Neural cell (in vitro differentiated cells): ENCODE results near the gene WDR93. TPM values are rescaled to one million over a fixed set of nuclear protein-coding genes. Genes with fewer than 3 reads are reported as not detected.

Experiments used
- H2AFZ ChIP-seq: fragments of 200-600, 300-800 bp; sonication (generic), shearing (Covaris generic); 2 replicates; pipeline ENCODE4 v1.6.0; 2014; ENCODE audit warnings: low read depth, mild to moderate bottlenecking, antibody characterized with exemption, low read length, moderate library complexity
- H3F3A ChIP-seq: fragments of 200-600 bp; shearing (Covaris generic); 2 replicates; pipeline ENCODE4 v1.6.1; 2016; ENCODE audit warnings: mild to moderate bottlenecking, moderate library complexity, mixed read lengths, antibody characterized with exemption, low read length; ENCODE audit not compliant: insufficient read depth, poor library complexity, severe bottlenecking
- H3K27ac ChIP-seq: fragments of 200-600, 300-800 bp; sonication (generic), shearing (Covaris generic); 2 replicates; pipeline ENCODE4 v1.5.1; 2014; ENCODE audit warnings: mild to moderate bottlenecking, low read length, moderate library complexity
- H3K27me3 ChIP-seq: fragments of 300-800, 200-600 bp; sonication (generic), shearing (Covaris generic); 2 replicates; pipeline ENCODE4 v1.6.0; 2014; ENCODE audit warnings: mild to moderate bottlenecking, low read depth, low read length, moderate library complexity; ENCODE audit not compliant: insufficient read depth
- H3K36me3 ChIP-seq: fragments of 300-800, 200-600 bp; sonication (generic), shearing (Covaris generic); 2 replicates; pipeline ENCODE4 v1.5.1; 2014; ENCODE audit warnings: mild to moderate bottlenecking, antibody characterized with exemption, low read length, moderate library complexity; ENCODE audit not compliant: insufficient read depth
- H3K4me2 ChIP-seq: fragments of 300-800, 200-600 bp; sonication (generic), shearing (Covaris generic); 2 replicates; pipeline ENCODE4 v1.6.0; 2014; ENCODE audit warnings: mild to moderate bottlenecking, low read length
- H3K4me3 ChIP-seq: fragments of 300-800, 200-600 bp; sonication (generic), shearing (Covaris generic); 2 replicates; pipeline ENCODE4 v1.5.1; 2014; ENCODE audit warnings: mild to moderate bottlenecking, low read length, moderate library complexity
- H3K79me2 ChIP-seq: fragments of 200-600 bp; shearing (Covaris generic); replicated peaks from 2 replicates; pipeline ENCODE4 v1.6.0; 2014; ENCODE audit warnings: mild to moderate bottlenecking, low read length, moderate library complexity; ENCODE audit not compliant: insufficient read depth
- H3K9ac ChIP-seq: fragments of 300-800, 200-600 bp; sonication (generic), shearing (Covaris generic); 2 replicates; pipeline ENCODE4 v1.6.1; 2016; ENCODE audit warnings: mild to moderate bottlenecking, low read length, mixed read lengths
- H3K9me2 ChIP-seq: fragments of 200-600 bp; shearing (Covaris generic); 2 replicates; pipeline ENCODE4 v1.6.1; 2016; ENCODE audit warnings: mild to moderate bottlenecking, low read length, mixed read lengths; ENCODE audit not compliant: insufficient read depth
- H3K9me3 ChIP-seq: fragments of 200-600, 300-800 bp; sonication (generic), shearing (Covaris generic); 2 replicates; pipeline ENCODE4 v1.6.1; 2016; ENCODE audit warnings: mild to moderate bottlenecking, mixed run types, low read length, moderate library complexity, mixed read lengths
- H4K20me1 ChIP-seq: fragments of 200-600 bp; shearing (Covaris generic); 2 replicates; pipeline ENCODE4 v1.6.1; 2016; ENCODE audit warnings: mild to moderate bottlenecking, mixed run types; ENCODE audit not compliant: insufficient read depth
- EP300 ChIP-seq: fragments of 450-650 bp; conservative IDR thresholded peaks from 2 replicates; pipeline ENCODE4 v1.6.1; 2014; ENCODE audit warnings: antibody characterized with exemption, mild to moderate bottlenecking, moderate library complexity; ENCODE audit not compliant: poor library complexity, severe bottlenecking
- EZH2 ChIP-seq: fragments of 200-600, 300-800 bp; shearing (Covaris generic), sonication (generic); IDR thresholded peaks from 2 replicates; pipeline ENCODE4 v1.6.1; 2014; ENCODE audit warnings: antibody characterized with exemption, low read length, borderline replicate concordance, mild to moderate bottlenecking; ENCODE audit not compliant: insufficient read depth, poor library complexity, severe bottlenecking
- MXI1 ChIP-seq: fragments of 450-650 bp; conservative IDR thresholded peaks from 2 replicates; pipeline ENCODE4 v1.6.1; 2014; ENCODE audit warnings: antibody characterized with exemption, mild to moderate bottlenecking; ENCODE audit not compliant: poor library complexity, severe bottlenecking
- POLR2AphosphoS5 ChIP-seq: IDR thresholded peaks from 2 replicates; pipeline ENCODE4 v1.6.1; 2012
- RAD21 ChIP-seq: fragments of 450-650 bp; conservative IDR thresholded peaks from 2 replicates; pipeline ENCODE4 v1.6.1; 2014; ENCODE audit warnings: antibody characterized with exemption, mild to moderate bottlenecking, moderate library complexity
- SMC3 ChIP-seq: fragments of 450-650 bp; conservative IDR thresholded peaks from 2 replicates; pipeline ENCODE4 v1.6.1; 2014; ENCODE audit warnings: antibody characterized with exemption, mild to moderate bottlenecking, moderate library complexity; ENCODE audit not compliant: poor library complexity
- TAF1 ChIP-seq: IDR thresholded peaks from 2 replicates; pipeline ENCODE4 v1.6.1; 2012; ENCODE audit warnings: low read depth
- polyA plus RNA-seq: library from polyadenylated mRNA; depleted of rRNA; stranded (reverse); fragments of >200 nt; gene quantifications from 2 replicates; pipeline ENCODE4 v1.2.3, GENCODE V29; 2014
- TF ChIP-seq, protein P1 (sequence below): IDR thresholded peaks from 2 replicates; pipeline ENCODE4 v1.6.1; 2012; ENCODE audit warnings: borderline replicate concordance
- TF ChIP-seq, protein P2 (sequence below): fragments of 450-650 bp; IDR thresholded peaks from 2 replicates; pipeline ENCODE4 v1.5.1; 2014; ENCODE audit warnings: antibody characterized with exemption, mild to moderate bottlenecking, moderate library complexity; ENCODE audit not compliant: poor library complexity, severe bottlenecking

WDR93 gene
- polyA plus RNA-seq, 1 donor from 2014 or later, result 0.41 TPM

- Histone ChIP-seq H3K9ac (no peak overlapping the region), H3K79me2 (no peaks in the 10 kb centered on the region), H3F3A (no peaks in the 10 kb centered on the region)
These were observed 53.0 kb downstream of the WDR93 start for GRCh38 chr15:89743594-89743993.

DNA sequence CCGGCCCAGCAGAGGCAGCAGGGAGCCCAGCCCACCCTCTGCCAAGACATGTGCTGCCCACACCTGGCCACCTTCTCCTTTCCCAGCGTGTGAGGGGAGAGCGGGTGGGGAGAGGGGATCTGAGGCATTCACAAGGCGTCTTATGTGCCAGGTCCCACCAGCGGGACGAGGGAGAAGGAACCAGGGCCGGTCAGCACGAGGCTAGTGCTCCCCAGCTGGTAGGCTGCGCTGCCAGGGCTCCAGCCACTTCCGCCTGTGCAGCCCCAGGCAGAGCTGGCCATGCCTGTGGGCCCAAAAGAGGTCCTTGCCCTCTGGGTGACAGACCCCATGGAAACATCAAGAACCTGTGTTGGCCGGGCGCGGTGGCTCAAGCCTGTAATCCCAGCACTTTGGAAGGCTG, 54.5 kb downstream of the WDR93 start:
- H3K9me3 ChIP-seq, result no peaks in the 10 kb centered on the region
- no peaks in the 10 kb centered on the region for H3K36me3 ChIP-seq
- no peak overlapping the region for H3K4me3 ChIP-seq
- no peak overlapping the region for H2AFZ ChIP-seq
- no peak overlapping the region for H3K27ac ChIP-seq
- no peaks in the 10 kb centered on the region for H3K9me2 ChIP-seq
- H3K79me2 ChIP-seq, result no peaks in the 10 kb centered on the region
- TF ChIP-seq EP300, result no peak
- no peak for TF ChIP-seq POLR2AphosphoS5
- TF ChIP-seq MXI1, result no peak
- TF ChIP-seq, protein P1, sequence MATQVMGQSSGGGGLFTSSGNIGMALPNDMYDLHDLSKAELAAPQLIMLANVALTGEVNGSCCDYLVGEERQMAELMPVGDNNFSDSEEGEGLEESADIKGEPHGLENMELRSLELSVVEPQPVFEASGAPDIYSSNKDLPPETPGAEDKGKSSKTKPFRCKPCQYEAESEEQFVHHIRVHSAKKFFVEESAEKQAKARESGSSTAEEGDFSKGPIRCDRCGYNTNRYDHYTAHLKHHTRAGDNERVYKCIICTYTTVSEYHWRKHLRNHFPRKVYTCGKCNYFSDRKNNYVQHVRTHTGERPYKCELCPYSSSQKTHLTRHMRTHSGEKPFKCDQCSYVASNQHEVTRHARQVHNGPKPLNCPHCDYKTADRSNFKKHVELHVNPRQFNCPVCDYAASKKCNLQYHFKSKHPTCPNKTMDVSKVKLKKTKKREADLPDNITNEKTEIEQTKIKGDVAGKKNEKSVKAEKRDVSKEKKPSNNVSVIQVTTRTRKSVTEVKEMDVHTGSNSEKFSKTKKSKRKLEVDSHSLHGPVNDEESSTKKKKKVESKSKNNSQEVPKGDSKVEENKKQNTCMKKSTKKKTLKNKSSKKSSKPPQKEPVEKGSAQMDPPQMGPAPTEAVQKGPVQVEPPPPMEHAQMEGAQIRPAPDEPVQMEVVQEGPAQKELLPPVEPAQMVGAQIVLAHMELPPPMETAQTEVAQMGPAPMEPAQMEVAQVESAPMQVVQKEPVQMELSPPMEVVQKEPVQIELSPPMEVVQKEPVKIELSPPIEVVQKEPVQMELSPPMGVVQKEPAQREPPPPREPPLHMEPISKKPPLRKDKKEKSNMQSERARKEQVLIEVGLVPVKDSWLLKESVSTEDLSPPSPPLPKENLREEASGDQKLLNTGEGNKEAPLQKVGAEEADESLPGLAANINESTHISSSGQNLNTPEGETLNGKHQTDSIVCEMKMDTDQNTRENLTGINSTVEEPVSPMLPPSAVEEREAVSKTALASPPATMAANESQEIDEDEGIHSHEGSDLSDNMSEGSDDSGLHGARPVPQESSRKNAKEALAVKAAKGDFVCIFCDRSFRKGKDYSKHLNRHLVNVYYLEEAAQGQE, result no peak
- no peak for TF ChIP-seq SMC3
- TF ChIP-seq RAD21, result no peak
- TF ChIP-seq, protein P2, sequence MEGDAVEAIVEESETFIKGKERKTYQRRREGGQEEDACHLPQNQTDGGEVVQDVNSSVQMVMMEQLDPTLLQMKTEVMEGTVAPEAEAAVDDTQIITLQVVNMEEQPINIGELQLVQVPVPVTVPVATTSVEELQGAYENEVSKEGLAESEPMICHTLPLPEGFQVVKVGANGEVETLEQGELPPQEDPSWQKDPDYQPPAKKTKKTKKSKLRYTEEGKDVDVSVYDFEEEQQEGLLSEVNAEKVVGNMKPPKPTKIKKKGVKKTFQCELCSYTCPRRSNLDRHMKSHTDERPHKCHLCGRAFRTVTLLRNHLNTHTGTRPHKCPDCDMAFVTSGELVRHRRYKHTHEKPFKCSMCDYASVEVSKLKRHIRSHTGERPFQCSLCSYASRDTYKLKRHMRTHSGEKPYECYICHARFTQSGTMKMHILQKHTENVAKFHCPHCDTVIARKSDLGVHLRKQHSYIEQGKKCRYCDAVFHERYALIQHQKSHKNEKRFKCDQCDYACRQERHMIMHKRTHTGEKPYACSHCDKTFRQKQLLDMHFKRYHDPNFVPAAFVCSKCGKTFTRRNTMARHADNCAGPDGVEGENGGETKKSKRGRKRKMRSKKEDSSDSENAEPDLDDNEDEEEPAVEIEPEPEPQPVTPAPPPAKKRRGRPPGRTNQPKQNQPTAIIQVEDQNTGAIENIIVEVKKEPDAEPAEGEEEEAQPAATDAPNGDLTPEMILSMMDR, result no peak
- TF ChIP-seq TAF1, result no peak
- no peak for TF ChIP-seq EZH2
- H3K9ac ChIP-seq, result no peak overlapping the region
- no peaks in the 10 kb centered on the region for H4K20me1 ChIP-seq
- H3K4me2 ChIP-seq, result no peak overlapping the region
- H3F3A ChIP-seq, result no peaks in the 10 kb centered on the region
- peaks cover 39% of the 10 kb centered on the region for H3K27me3 ChIP-seq

More at GRCh38 chr15:89743594-89743993, 53.0 kb downstream of the WDR93 start:
- Histone ChIP-seq H3K36me3 (no peaks in the 10 kb centered on the region), H4K20me1 (no peaks in the 10 kb centered on the region), H3K9me2 (no peaks in the 10 kb centered on the region), H2AFZ (no peak overlapping the region), H3K27me3 (peaks cover 24% of the 10 kb centered on the region), H3K9me3 (no peaks in the 10 kb centered on the region), H3K27ac (no peak overlapping the region), H3K4me3 (no peak overlapping the region), H3K4me2 (no peak overlapping the region)
- TF ChIP-seq, protein P2, result no peak
- TF ChIP-seq EP300 (no peak), TAF1 (no peak), MXI1 (no peak), RAD21 (no peak), EZH2 (no peak), SMC3 (no peak), POLR2AphosphoS5 (no peak)
- TF ChIP-seq, protein P1, result no peak
